A673 (cell line): ENCODE results near the gene ROGDI. TPM values are rescaled to one million over a fixed set of nuclear protein-coding genes. Genes with fewer than 3 reads are reported as not detected.

Experiments
- BruUV-seq: library from RNA; stranded (reverse); fragments of 400-500 nt; replicated peaks from 2 replicates; lab custom pipeline; 2021; lab: Mats Ljungman, UMichigan
- CTCF ChIA-PET: fragments of 300-600 bp; sonication (Branson Sonifier 250); formaldehyde crosslinking; loops from one replicate; lab custom pipeline; 2022; ENCODE audit warnings: antibody characterized with exemption; lab: Charles Lee
- POLR2A ChIA-PET: fragments of 300-600 bp; sonication (Branson Sonifier 250); formaldehyde crosslinking; loops from one replicate; lab custom pipeline; 2022; ENCODE audit warnings: antibody characterized with exemption; ENCODE audit not compliant: low non-redundant PET; lab: Charles Lee
- DNase-seq: peaks from one replicate; pipeline ENCODE4 v3.0.0-alpha.2; 2015; ENCODE audit warnings: low spot score
- H3K27ac ChIP-seq: fragments of 200-600 bp; sonication (generic); 2 replicates; pipeline ENCODE4 v1.5.1; 2016; ENCODE audit warnings: mixed run types, low read depth, mild to moderate bottlenecking, mixed read lengths, antibody characterized with exemption, low read length; ENCODE audit not compliant: poor library complexity, severe bottlenecking
- H3K27me3 ChIP-seq: fragments of 200-600 bp; sonication (generic); replicated peaks from 2 replicates; pipeline ENCODE4 v1.6.1; 2017; ENCODE audit warnings: mixed run types, low read depth, mild to moderate bottlenecking, mixed read lengths, antibody characterized with exemption, low read length; ENCODE audit not compliant: insufficient read depth, poor library complexity
- H3K36me3 ChIP-seq: fragments of 200-600 bp; sonication (generic); 2 replicates; pipeline ENCODE4 v1.6.1; 2016; ENCODE audit warnings: mixed run types, mild to moderate bottlenecking, mixed read lengths, antibody characterized with exemption, low read length; ENCODE audit not compliant: insufficient read depth, poor library complexity, severe bottlenecking
- H3K4me1 ChIP-seq: fragments of 200-600 bp; sonication (generic); 2 replicates; pipeline ENCODE4 v1.6.1; 2017; ENCODE audit warnings: mixed run types, mild to moderate bottlenecking, mixed read lengths, antibody characterized with exemption, low read length; ENCODE audit not compliant: insufficient read depth, poor library complexity, severe bottlenecking
- H3K4me3 ChIP-seq: fragments of 200-600 bp; sonication (generic); 2 replicates; pipeline ENCODE4 v1.5.1; 2016; ENCODE audit warnings: low read depth, mixed run types, mild to moderate bottlenecking, mixed read lengths, low read length; ENCODE audit not compliant: poor library complexity, severe bottlenecking
- H3K9me3 ChIP-seq: fragments of 200-600 bp; sonication (generic); 2 replicates; pipeline ENCODE4 v1.6.1; 2016; ENCODE audit warnings: mixed run types, low read depth, mild to moderate bottlenecking, mixed read lengths, antibody characterized with exemption, low read length; ENCODE audit not compliant: poor library complexity, severe bottlenecking
- CTCF ChIP-seq: fragments of 300-800, 200-600 bp; sonication (generic); conservative IDR thresholded peaks from 2 replicates; pipeline ENCODE4 v1.5.1; 2017; ENCODE audit warnings: low read depth, mild to moderate bottlenecking, antibody characterized with exemption, low read length, moderate library complexity, mixed read lengths
- EZH2 ChIP-seq: fragments of 200-600 bp; sonication (generic); IDR thresholded peaks from 2 replicates; pipeline ENCODE4 v1.6.1; 2017; ENCODE audit warnings: borderline replicate concordance, low read depth, mild to moderate bottlenecking, mixed read lengths, antibody characterized with exemption, low read length; ENCODE audit not compliant: poor library complexity, severe bottlenecking
- intact Hi-C: fragments of 100-400 bp; cut with micrococcal nuclease; formaldehyde crosslinking; loops from one replicate; pipeline ENCODE4 v1.10.0; 2022; ENCODE audit not compliant: unreplicated experiment
- total RNA-seq: library from RNA; stranded (reverse); gene quantifications from 2 replicates; pipeline ENCODE4 v1.2.3, GENCODE V29; 2021

ROGDI gene
- total RNA-seq, 1 experiment from 2014 or later: 2.9 TPM

GRCh38 chr16:4747906-4748681 lies 54.3 kb downstream of the ROGDI start:
- no peak for DNase-seq
- H3K36me3 ChIP-seq: peaks cover 20% of the 10 kb centered on the region
- no peaks in the 10 kb centered on the region for H3K27me3 ChIP-seq
- intact Hi-C loops: no loop called here
- no peak overlapping the region for H3K4me3 ChIP-seq
- no peaks in the 10 kb centered on the region for H3K9me3 ChIP-seq
- H3K27ac ChIP-seq: no peak overlapping the region
- TF ChIP-seq EZH2: no peak
- no peak for TF ChIP-seq CTCF
- no TSS peak for BruUV-seq
- POLR2A ChIA-PET: no interaction called here
- H3K4me1 ChIP-seq: no peaks in the 10 kb centered on the region
- CTCF ChIA-PET: no interaction called here

- TF ChIP-seq CTCF (no peak), EZH2 (no peak)
- POLR2A ChIA-PET: no interaction called here
- H3K9me3 ChIP-seq: no peaks in the 10 kb centered on the region
- CTCF ChIA-PET: no interaction called here
- peaks cover 14% of the 10 kb centered on the region for H3K36me3 ChIP-seq
- no peaks in the 10 kb centered on the region for H3K27me3 ChIP-seq
- no peaks in the 10 kb centered on the region for H3K4me1 ChIP-seq
- no TSS peak for BruUV-seq
- intact Hi-C loops: no loop called here
- DNase-seq: no peak
- H3K27ac ChIP-seq: no peak overlapping the region
- H3K4me3 ChIP-seq: no peak overlapping the region
Observed at GRCh38 chr16:4746991-4747574, 55.4 kb downstream of the ROGDI start.

Other genes starting within 250 kb of the ROGDI start
- not detected in 2 replicates for gene C16orf96, start 246.3 kb downstream of the ROGDI start, total RNA-seq
- gene UBALD1, start 187.7 kb downstream of the ROGDI start, total RNA-seq: 36.3 and 36.5 TPM in 2 replicates
- 54.6 and 61.4 TPM in 2 replicates for gene MGRN1, start 177.8 kb downstream of the ROGDI start, total RNA-seq
- 29.7 and 33.8 TPM in 2 replicates for gene NUDT16L1, start 109.1 kb downstream of the ROGDI start, total RNA-seq
- gene ANKS3, start 68.4 kb downstream of the ROGDI start, total RNA-seq: 26.9 and 30.3 TPM in 2 replicates
- gene DNAAF8, start 68.1 kb downstream of the ROGDI start, total RNA-seq: 0.15 and 0.72 TPM in 2 replicates
- gene ZNF500, start 35.5 kb downstream of the ROGDI start, total RNA-seq: 16.8 and 19.1 TPM in 2 replicates
- not detected in 2 replicates for gene SEPTIN12, start 14.3 kb downstream of the ROGDI start, total RNA-seq
- gene SMIM22, start 7.3 kb downstream of the ROGDI start, total RNA-seq: not detected in 2 replicates
- gene GLYR1, start 44.7 kb upstream of the ROGDI start, total RNA-seq: 121 and 128 TPM in 2 replicates
- 45.6 and 51.0 TPM in 2 replicates for gene UBN1, start 44.8 kb upstream of the ROGDI start, total RNA-seq
- 0.04 and 0.42 TPM in 2 replicates for gene PPL, start 134.5 kb upstream of the ROGDI start, total RNA-seq
- 0.04 TPM in 1 of 2 replicates, not detected in the other for gene SEC14L5, start 155.7 kb upstream of the ROGDI start, total RNA-seq
- 11.7 and 11.9 TPM in 2 replicates for gene NAGPA, start 231.3 kb upstream of the ROGDI start, total RNA-seq